GM21381 (cell line): ENCODE data around the gene DDHD1.
"Not testable (repeated sequence)": the region's sequence is repeated elsewhere in the genome, so short reads cannot be mapped to it uniquely, and the experiment has no call there.

Experiments used
- ATAC-seq: cut with Tn5 transposase; IDR thresholded peaks from one replicate; pipeline ENCODE4 v1.9.1; 2021; ENCODE audit warnings: mild to moderate bottlenecking, moderate library complexity; ENCODE audit not compliant: unreplicated experiment

DDHD1 gene

DNA sequence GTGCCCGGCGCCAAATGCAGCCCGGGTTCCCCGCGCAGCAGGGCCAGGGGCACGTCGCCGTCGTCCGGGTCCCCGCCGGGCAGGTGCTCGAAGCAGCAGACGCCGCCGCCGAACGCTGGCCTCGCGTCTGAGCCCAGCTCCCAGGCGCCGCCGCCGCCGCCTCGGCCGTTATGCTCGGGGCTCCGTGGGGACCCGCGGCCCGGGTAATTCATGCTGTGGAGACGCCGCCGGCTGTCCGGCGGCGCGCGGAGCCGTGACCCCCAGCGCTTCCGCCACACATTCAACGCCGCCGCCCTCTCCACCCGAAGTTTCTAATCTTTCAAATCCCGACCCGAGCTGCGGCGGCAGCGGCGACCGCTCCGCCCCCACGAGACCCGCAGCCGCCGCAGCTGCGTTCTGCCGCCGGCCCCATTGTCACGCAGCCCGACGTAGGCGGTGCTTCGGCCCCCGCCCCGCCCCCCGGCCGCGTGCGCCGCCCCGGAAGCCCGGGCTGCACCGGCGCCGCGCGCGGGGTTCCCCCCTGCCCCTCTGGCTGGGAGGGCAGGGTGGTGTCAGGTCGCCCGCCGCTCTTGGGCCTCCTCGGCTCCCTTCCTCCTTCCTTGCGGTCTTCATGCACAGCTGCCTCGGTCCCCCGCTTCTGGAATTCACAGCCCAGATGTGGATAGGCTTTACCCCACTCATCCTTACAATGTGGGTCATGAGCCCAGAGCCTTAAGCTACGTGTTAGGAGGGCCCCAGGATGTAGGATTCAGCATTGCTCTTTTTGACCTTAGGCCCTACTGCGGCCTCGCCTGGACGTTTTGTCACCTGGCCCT lies at the start of gene DDHD1:
Gene DDHD1 (minus strand): TSS at position 437 of the 815 bp plus-strand sequence. CDS start 225 bp downstream, at position 212.
- ATAC-seq, result peak; percentile 67

DNA sequence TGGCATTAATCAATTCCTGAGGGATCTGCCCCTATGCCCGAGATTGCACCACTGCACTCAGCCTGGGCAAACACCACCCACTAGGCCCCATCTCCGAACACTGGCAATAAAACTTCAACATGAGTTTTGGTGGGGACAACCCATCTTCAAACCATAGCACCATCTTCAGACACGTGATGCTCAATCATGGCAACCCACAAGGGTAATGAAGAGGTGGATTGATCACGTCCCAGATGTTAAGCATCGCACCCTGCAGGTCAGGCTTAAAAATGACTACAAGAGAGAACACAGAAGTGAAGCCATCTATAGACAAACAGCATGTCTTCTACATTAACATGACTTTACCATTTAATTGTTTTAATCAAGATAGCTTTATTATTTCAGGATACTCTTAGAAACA lies 42.8 kb upstream of the DDHD1 start:
- ATAC-seq, result no peak

DNA sequence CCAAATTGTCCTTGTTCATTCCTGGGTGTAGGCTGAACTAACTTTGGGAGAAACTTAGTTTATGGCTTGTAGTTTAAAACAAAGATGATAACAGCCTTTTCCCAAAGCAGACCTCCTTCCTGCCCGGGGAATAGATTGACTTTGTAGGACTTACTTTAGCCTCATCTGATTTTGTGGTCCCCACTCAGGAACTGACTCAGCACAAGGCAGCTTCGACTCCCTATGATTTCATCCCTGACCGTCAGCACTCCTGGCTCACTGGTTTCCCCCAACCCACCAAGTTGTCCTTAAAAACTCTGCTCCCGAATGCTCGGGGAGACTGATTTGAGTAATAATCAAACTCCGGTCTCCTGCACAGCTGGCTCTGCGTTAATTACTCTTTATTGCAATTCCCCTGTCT lies 40.1 kb upstream of the DDHD1 start:
- ATAC-seq, result no peak

DNA sequence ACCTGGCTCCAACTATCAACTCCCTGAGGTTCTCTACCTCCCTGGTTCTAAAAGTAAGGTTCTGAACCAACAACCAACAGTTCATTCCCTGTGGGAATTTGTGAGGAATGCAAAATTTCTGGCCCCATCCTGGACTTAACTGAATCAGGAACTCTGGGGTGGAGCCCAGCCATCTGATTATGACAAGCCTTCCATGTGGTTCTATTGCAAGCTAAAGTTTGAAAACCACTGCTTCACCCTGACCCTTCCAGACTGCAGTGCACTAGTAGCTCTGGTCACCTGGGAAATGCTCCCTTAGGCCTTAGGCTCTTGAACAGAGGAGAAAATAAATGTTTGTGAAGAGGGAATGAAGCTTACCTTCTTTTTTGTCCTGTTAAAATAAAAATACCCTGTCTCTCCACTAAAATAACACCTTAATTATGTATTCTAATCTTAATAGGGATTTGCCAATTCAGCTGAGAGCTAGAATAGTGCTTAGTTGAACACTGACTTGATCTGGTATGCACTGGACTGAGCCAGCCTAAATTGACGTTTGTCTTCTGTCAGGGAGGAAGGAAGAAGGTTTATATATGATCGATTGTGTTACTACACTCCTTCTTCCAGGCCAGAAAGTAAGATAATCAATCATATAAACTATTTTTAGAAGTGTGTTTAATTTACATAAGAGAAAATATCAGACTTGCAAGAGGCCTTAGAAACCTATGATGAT lies 39.1 kb upstream of the DDHD1 start:
- ATAC-seq, result no peak

DNA sequence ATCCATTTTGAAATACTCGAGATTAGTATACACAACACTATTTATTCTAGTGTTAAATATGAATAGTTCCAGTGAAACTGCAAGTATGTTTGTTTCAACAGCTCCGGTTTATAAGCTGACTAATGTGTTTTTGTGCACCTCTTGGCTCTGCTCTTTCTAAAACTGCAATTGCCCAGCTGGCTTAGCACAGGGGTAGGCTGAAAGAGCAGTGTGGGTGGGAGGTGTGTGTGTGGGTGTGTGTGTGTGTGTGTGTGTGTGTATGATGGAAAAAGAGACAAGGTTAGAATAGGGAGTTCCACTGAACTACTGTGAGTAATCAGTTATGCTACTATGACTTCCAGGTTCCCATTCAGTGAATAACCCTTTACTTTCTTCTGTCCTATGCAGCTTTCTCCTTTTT lies 37.8 kb upstream of the DDHD1 start:
- ATAC-seq, result no peak

DNA sequence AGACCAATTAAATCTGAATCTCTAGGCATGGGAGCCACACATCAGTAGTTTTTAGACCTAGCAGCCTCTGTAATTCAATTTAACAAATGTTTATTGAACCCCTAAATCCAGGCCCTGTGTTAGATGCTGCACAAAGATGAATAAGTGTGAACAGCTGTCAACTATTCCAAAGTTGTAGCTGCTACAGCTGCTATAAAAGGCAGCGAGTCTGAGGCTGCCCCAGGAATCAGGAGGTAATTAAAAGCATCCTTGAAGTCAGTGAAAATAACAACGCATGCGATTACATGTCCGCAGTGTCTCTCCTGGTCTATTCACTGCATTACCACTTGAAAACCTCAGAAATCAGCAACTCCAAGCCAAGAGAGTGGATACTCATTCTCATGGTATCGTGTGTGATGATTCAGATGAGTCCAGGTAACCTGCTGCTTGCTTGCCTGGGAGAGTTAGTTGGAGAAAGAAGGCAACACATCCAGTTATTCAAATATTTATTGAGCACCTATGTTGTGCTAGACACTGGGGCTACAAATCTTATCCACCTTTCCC lies 34.9 kb upstream of the DDHD1 start:
- ATAC-seq, result no peak

DNA sequence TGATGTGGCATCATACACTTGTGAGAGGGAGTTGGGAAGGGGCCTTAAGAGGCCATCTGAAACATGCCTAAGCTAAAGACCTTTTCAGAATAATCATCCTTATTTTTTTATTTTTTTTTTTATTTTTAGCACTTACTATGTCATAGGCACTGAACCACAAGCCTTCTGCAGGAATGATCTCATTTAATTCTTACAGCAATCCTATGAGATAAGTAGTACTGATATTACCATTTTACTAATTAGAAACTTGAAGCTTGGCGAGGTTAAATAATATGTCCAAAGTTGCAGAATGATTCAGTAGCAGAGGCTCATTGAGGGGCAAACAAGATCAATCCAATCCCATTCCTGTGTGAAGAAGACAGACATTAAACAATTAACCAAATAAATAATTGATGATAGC lies 33.4 kb upstream of the DDHD1 start:
- ATAC-seq, result no peak

DNA sequence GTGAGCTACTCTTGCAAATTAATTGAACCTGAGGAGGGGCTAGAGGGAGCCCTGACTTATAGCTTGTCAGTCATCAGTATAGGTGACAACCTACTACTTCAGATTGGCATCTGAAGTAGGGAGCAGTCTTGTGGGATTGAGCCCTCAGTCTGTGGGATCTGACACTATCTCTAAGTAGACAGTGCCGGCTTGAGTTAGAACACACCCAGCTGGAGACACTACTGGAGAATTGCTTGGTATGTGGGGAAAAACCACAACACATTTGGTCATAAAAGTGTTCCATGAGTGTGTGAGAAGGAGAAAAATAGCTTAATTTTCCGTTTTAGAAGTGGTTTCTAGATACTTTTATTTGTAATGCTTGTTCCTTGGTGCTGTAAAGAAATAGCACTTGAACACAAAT lies 30.5 kb upstream of the DDHD1 start:
- ATAC-seq, result no peak

GRCh38 chr14:53183056-53183455 lies 29.9 kb upstream of the DDHD1 start:
- no peak for ATAC-seq

DNA sequence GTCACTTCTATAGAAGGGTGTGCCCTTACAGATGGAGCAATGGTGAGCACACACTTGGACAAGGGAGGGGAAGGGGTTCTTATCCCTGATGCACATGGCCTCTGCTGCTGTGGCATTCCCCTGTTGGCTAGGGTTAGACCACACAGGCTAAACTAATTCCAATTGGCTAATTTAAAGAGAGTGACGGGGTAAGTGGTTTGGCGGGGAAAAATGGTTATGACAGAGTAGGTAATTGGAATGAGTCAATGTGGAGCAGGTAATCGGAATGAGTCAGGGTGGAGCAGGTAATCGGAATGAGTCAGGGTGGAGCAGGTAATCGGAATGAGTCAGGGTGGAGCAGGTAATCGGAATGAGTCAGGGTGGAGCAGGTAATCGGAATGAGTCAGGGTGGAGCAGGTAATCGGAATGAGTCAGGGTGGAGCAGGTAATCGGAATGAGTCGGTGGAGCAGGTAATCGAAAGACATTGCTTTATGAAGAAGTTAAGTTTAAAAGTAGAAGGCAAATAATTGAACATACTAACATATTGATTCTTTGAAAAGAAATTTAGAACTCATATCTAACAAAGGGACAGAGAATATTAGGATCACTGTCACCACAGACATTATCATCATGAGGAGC lies 28.4 kb upstream of the DDHD1 start:
- ATAC-seq, result not testable (repeated sequence)

- ATAC-seq, result no peak
Measured at GRCh38 chr14:53180272-53181221, 27.4 kb upstream of the DDHD1 start.

GRCh38 chr14:53179486-53180005 lies 26.4 kb upstream of the DDHD1 start:
- ATAC-seq, result not testable (repeated sequence)

DNA sequence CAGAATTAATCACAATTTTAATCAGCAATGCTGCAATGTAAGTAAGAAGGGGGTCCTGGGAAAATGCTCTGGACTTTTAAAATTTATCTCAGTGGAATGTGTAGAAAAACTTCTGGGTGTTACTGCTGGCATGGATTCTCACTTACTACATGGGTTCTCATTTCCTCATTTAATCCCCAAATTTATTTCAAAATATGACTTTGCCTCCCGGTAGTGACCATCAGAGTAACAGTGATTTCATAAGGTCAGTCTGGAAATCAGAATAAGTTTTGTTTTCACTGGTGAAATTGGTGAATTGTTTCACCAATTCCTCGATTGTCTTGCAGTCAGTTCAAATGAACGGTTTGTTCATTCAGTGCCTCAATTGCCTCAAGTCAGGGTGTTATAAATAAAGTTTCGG lies 22.3 kb upstream of the DDHD1 start:
- ATAC-seq, result no peak

- ATAC-seq, result no peak
Measured at GRCh38 chr14:53174918-53175317, 21.8 kb upstream of the DDHD1 start.

GRCh38 chr14:53168786-53169185 lies 15.7 kb upstream of the DDHD1 start:
- ATAC-seq, result no peak

DNA sequence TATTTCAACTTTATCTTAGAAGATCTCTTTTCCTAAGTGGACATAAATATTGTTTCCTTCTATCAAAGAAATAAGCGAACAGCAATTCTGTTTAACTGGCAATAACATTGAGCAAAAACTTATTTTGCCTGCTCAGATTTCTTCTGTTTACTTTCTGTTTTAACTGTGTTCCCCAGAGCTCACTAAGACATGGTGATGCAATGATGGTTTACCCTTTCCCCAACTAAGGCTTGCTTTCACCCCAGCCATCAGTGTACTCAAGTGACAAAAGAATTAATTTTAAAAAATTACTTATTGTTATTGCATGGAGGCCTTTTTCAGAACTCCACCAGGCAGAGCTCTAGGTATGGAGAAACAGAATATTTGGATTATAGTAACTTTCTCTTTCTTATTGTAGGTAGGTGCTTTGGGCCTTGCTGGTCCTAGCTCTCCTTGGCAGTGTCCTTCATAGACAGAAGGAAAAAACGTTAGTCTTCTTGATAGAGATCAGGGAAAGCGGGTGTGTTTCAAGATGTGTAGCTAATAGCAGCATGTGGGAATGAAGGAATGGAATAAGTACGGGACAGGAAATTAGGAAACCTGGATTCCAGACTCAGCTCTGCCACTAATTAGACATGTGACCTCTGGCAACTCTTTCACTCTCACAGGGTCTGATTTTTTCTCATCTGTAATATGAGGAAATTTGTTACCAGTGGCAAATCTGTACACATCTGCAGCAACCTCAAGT lies 14.6 kb upstream of the DDHD1 start:
- ATAC-seq, result no peak

DNA sequence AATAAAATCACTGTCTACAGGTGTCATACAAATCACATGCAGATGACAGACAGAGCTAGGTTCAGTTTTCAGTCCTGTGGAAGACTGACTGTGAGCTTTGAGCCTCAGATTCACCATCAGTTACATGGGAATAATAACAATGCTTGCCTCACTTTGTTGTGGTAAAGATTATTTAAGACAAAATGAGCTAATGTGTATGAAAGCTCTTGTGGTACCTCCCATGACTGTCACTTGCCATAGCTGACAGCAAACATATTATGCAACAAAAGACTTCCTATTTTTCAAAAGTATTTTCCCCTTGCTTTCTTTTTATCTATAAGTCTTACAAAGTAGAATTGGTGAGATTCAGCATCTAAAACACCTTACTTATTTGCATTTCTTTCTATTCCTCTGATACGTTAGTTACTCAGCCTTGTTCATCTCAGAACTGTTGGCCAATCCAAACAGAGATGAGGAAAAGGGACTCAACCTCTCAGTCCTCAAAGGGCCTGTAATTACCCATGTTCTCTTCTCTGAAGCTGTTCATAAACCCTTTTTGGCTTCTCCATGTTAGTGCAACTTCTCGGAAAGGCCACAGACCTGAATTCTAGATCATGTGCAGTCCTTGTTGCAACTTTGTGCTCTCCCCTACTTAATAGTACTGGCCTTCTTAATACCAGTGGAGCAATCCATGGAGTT lies 8.8 kb upstream of the DDHD1 start:
- no peak for ATAC-seq

GRCh38 chr14:53156238-53156637 lies 3.1 kb upstream of the DDHD1 start:
- ATAC-seq, result no peak

- no peak for ATAC-seq
Measured at GRCh38 chr14:53153702-53154112, 584 bp upstream of the DDHD1 start.
